Tibial nerve (tissue), 3 donors: ENCODE data around the gene SEC63.

Source experiments
- POLR2A ChIP-seq, 2 donors: fragments of 450-650 bp; IDR thresholded peaks; one replicate each; pipeline ENCODE4 v1.6.1; 2017; ENCODE audit warnings: antibody characterized with exemption in 2 of 2, mild to moderate bottlenecking in 2 of 2, moderate library complexity in 2 of 2
- TF ChIP-seq, protein P1 (sequence below), 5 experiments: fragments of 200-600 bp in 3 of 5; fragments of 450-650 bp in 2 of 5; sonication (generic) in 3 of 5; IDR thresholded peaks; one replicate each; pipeline ENCODE4 v1.5.1; 2016 to 2019; ENCODE audit warnings: antibody characterized with exemption in 5 of 5, mild to moderate bottlenecking in 3 of 5, moderate library complexity in 2 of 5

DNA sequence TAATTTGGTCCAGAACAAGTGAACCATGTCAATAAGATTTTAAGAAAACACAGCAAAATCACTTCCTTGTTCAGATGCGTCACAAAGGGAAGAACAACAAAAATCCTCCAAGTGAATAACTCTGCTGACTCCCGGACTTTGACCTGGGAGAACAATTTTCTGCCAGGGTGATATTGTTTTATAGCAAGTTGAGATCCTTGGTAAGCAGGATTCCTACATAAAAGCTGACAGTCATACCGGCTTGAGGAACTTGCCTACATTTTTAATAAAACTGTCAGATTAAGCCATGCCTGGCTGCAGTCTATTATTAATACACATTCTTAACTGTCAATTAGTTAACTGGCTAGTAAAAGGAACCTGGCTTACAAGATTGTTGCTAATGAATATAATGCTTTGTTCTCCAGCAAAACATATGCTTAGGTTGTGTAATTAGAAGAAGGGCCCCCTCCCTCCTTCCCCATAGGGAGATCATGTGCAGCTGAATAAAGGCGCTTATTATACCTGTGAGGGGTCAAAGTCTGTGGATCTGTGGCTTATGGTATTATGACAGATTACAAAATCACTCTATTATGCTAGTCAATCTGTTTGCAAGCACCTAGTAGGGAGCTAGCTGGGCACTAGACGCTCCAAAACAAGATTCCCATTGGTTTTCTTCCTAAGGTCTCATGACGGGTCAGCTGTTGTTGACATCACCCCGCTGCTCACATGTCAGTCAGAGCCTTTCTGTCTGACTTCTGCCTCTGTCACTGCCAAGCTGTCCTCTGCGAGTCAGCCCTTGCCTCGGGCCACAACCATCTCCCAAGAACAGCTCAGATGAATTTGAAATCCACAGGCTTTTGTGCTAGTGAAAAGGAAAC lies 44.6 kb upstream of the SEC63 start:
- TF ChIP-seq, protein P1, sequence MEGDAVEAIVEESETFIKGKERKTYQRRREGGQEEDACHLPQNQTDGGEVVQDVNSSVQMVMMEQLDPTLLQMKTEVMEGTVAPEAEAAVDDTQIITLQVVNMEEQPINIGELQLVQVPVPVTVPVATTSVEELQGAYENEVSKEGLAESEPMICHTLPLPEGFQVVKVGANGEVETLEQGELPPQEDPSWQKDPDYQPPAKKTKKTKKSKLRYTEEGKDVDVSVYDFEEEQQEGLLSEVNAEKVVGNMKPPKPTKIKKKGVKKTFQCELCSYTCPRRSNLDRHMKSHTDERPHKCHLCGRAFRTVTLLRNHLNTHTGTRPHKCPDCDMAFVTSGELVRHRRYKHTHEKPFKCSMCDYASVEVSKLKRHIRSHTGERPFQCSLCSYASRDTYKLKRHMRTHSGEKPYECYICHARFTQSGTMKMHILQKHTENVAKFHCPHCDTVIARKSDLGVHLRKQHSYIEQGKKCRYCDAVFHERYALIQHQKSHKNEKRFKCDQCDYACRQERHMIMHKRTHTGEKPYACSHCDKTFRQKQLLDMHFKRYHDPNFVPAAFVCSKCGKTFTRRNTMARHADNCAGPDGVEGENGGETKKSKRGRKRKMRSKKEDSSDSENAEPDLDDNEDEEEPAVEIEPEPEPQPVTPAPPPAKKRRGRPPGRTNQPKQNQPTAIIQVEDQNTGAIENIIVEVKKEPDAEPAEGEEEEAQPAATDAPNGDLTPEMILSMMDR (IDR thresholded peaks at IDR 0.05), result no peak
- no peak for TF ChIP-seq POLR2A (IDR thresholded peaks at IDR 0.05)
